ENCODE data around the gene ADAMTS19. TPM values are rescaled to one million over a fixed set of nuclear protein-coding genes. Genes with fewer than 3 reads are reported as not detected.
A peak's percentile ranks its signal among the peaks of the same experiment; 100 is the strongest.

Gene ADAMTS19
- total and polyA plus RNA-seq, 8 donors: 0.05 to 18.0 (median 0.87) TPM; not detected in 4

DNA sequence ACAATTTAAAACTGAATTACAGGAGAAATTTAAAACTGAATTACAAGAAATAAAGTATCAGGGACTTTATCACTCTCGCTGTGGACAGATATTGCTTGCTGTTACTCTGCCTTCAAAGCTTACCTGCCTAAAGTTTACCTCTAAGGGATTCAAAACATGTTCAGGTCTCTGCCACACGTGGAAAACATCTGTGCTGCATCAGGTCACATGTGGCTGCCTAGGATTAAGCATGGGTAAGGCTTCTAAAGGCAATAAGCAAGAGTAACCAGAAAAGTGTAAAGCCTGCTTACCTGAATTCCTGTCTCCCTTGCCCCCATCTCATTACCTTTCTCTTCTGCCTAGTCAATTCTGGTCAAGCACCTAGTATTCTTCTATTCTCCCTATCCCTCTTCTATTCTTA, 306.7 kb downstream of the ADAMTS19 start:
- Histone ChIP-seq H3K4me1 (peaks cover 0 to 4% (median 0%) of the 10 kb centered on the region in 4 donors), H3K27me3 (no peaks in the 10 kb centered on the region), H3K27ac (no peak overlapping the region), H3K36me3 (no peaks in the 10 kb centered on the region), H3K9me3 (no peaks in the 10 kb centered on the region), H3K4me3 (no peak overlapping the region)
- no peak for TF ChIP-seq EP300 (IDR thresholded peaks at IDR 0.05)
- TF ChIP-seq CTCF (IDR thresholded peaks at IDR 0.05): no peak
- TF ChIP-seq POLR2A (IDR thresholded peaks at IDR 0.05): no peak
- TF ChIP-seq POLR2AphosphoS5 (IDR thresholded peaks at IDR 0.05): no peak
- intact Hi-C loops (cut with DNase I; ENCODE audit: low total_unique reads): no loop called here
- no peak for DNase-seq
- 66 to 81% (median 71%) methylated on average over 2 of the region's 2 CpGs for WGBS, 5 donors

- Histone ChIP-seq H3K27me3 (no peaks in the 10 kb centered on the region), H3K4me1 (peaks cover 0 to 4% (median 0%) of the 10 kb centered on the region in 4 donors), H3K36me3 (no peaks in the 10 kb centered on the region), H3K4me3 (no peak overlapping the region), H3K9me3 (no peaks in the 10 kb centered on the region), H3K27ac (no peak overlapping the region)
- peak; percentile 64 to 95 for DNase-seq
- WGBS, 5 donors: 0% methylated on average over 3 of the region's 3 CpGs
- intact Hi-C loops (cut with DNase I; ENCODE audit: low total_unique reads): no loop called here
- no peak for TF ChIP-seq EP300 (IDR thresholded peaks at IDR 0.05)
- peak in 1 of 3 donors; percentile 25 for TF ChIP-seq POLR2AphosphoS5 (IDR thresholded peaks at IDR 0.05)
- TF ChIP-seq CTCF (IDR thresholded peaks at IDR 0.05): peak in 6 of 7 experiments; percentile 74 to 96 (median 84)
- TF ChIP-seq POLR2A (IDR thresholded peaks at IDR 0.05): no peak
Measured at GRCh38 chr5:129767927-129768380, 307.9 kb downstream of the ADAMTS19 start.

DNA sequence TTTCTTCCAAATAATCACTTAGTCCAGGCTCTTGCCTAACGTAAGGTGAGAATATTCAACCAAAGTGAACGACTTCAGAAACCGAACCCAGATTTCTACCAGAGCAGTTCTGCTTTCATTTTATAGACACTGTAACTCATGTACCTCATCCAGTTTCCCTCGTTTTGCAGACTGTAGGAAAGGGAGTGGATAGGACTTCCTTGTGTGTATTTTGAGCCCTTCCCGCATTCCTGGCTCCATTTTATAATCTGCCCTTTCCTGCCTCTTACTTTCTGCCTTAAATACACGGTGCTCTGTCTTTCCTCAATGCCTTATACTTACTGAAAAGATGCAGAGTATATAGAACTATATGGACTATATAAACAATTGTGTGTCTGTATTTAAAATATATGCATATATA, 308.6 kb downstream of the ADAMTS19 start:
- H3K27ac ChIP-seq: no peak overlapping the region
- H3K9me3 ChIP-seq: no peaks in the 10 kb centered on the region
- peaks cover 0 to 4% (median 0%) of the 10 kb centered on the region in 4 donors for H3K4me1 ChIP-seq
- TF ChIP-seq CTCF (IDR thresholded peaks at IDR 0.05) (no peak), POLR2AphosphoS5 (IDR thresholded peaks at IDR 0.05) (no peak), POLR2A (IDR thresholded peaks at IDR 0.05) (no peak)
- H3K4me3 ChIP-seq: no peak overlapping the region
- no peaks in the 10 kb centered on the region for H3K36me3 ChIP-seq
- intact Hi-C loops (cut with DNase I; ENCODE audit: low total_unique reads): no loop called here
- H3K27me3 ChIP-seq: no peaks in the 10 kb centered on the region
- WGBS, 5 donors: 61 to 74% (median 62%) methylated on average over 6 of the region's 6 CpGs
- DNase-seq: no peak

GRCh38 chr5:129770024-129770820, 310.1 kb downstream of the ADAMTS19 start:
- H3K4me1 ChIP-seq: peaks cover 0 to 4% (median 0%) of the 10 kb centered on the region in 4 donors
- H3K36me3 ChIP-seq: no peaks in the 10 kb centered on the region
- H3K4me3 ChIP-seq: no peak overlapping the region
- intact Hi-C loops (cut with DNase I; ENCODE audit: low total_unique reads): no loop called here
- H3K27ac ChIP-seq: no peak overlapping the region
- TF ChIP-seq POLR2A (IDR thresholded peaks at IDR 0.05): no peak
- no peak for TF ChIP-seq POLR2AphosphoS5 (IDR thresholded peaks at IDR 0.05)
- no peak for TF ChIP-seq CTCF (IDR thresholded peaks at IDR 0.05)
- no peak for TF ChIP-seq EP300 (IDR thresholded peaks at IDR 0.05)
- WGBS, 5 donors: 54 to 67% (median 55%) methylated on average over 5 of the region's 5 CpGs
- H3K27me3 ChIP-seq: no peaks in the 10 kb centered on the region
- DNase-seq: no peak
- H3K9me3 ChIP-seq: no peaks in the 10 kb centered on the region
